Measurements from ENCODE around the gene PLA2G4E. TPM values are rescaled to one million over a fixed set of nuclear protein-coding genes. Genes with fewer than 3 reads are reported as not detected.

PLA2G4E gene
- total RNA-seq, 1 experiment from 2014 or later = not detected

DNA sequence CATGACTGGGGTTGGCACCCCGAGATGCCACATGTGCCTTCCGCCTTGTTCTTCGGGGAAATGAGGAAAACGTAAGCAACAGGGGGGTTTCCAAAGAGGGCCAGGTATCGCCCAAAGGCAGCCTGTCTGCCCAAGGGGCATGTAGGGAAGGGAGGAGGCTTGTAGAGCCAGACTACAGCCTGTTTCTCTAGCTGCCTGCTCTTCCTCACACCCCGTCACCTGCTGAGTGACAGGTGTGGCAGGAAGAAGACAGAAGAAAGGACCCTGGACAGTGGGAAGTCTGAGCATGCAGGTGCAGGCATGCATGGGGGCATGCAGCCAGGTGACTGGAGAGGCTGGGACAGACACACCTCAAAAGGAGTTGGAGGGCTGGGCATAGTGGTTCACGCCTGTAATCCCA is 9.8 kb downstream of the PLA2G4E start:
- Histone ChIP-seq H3K36me3 (ENCODE audit: control insufficient read depth, insufficient read depth, low read length) (no peaks in the 10 kb centered on the region), H3K27me3 (ENCODE audit: control insufficient read depth, insufficient read depth, low read length) (peaks cover 3% of the 10 kb centered on the region; the same call in 1 of the 2 replicates), H3K9me3 (ENCODE audit: control insufficient read depth, insufficient read depth, low read depth, low read length) (no peaks in the 10 kb centered on the region), H3K4me3 (ENCODE audit: low read depth in 2 of 2, low read length in 2 of 2) (no peak overlapping the region), H3K4me1 (ENCODE audit: control insufficient read depth, insufficient read depth, low read length) (no peaks in the 10 kb centered on the region), H3K27ac (ENCODE audit: low read length) (no peak overlapping the region)
- CTCF ChIA-PET = no interaction called here
- in situ Hi-C loops (cut with HindIII; ENCODE audit: low pct_unique_long_range_greater_than_20kb, low sequenced_read_pairs) (no loop called here), intact Hi-C loops (cut with micrococcal nuclease; ENCODE audit: unreplicated experiment) (no loop called here)
- DNase-seq (ENCODE audit: low read depth, low spot score) (no peak), ATAC-seq (no peak)
- no TSS peak for BruUV-seq (replicated peaks)
- TF ChIP-seq, protein P1, sequence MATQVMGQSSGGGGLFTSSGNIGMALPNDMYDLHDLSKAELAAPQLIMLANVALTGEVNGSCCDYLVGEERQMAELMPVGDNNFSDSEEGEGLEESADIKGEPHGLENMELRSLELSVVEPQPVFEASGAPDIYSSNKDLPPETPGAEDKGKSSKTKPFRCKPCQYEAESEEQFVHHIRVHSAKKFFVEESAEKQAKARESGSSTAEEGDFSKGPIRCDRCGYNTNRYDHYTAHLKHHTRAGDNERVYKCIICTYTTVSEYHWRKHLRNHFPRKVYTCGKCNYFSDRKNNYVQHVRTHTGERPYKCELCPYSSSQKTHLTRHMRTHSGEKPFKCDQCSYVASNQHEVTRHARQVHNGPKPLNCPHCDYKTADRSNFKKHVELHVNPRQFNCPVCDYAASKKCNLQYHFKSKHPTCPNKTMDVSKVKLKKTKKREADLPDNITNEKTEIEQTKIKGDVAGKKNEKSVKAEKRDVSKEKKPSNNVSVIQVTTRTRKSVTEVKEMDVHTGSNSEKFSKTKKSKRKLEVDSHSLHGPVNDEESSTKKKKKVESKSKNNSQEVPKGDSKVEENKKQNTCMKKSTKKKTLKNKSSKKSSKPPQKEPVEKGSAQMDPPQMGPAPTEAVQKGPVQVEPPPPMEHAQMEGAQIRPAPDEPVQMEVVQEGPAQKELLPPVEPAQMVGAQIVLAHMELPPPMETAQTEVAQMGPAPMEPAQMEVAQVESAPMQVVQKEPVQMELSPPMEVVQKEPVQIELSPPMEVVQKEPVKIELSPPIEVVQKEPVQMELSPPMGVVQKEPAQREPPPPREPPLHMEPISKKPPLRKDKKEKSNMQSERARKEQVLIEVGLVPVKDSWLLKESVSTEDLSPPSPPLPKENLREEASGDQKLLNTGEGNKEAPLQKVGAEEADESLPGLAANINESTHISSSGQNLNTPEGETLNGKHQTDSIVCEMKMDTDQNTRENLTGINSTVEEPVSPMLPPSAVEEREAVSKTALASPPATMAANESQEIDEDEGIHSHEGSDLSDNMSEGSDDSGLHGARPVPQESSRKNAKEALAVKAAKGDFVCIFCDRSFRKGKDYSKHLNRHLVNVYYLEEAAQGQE (IDR thresholded peaks at IDR 0.05; ENCODE audit: insufficient read depth in 1 of 2, low read depth in 2 of 2, low read length in 1 of 2) = no peak
- TF ChIP-seq SIN3A (IDR thresholded peaks at IDR 0.05; ENCODE audit: borderline replicate concordance, insufficient read depth, low read depth, low read length) (no peak), POLR2AphosphoS5 (IDR thresholded peaks at IDR 0.05; ENCODE audit: low read depth, low read length) (no peak), TCF7L2 (IDR thresholded peaks at IDR 0.05; ENCODE audit: low read depth, low read length) (no peak)
- TF ChIP-seq, protein P2, sequence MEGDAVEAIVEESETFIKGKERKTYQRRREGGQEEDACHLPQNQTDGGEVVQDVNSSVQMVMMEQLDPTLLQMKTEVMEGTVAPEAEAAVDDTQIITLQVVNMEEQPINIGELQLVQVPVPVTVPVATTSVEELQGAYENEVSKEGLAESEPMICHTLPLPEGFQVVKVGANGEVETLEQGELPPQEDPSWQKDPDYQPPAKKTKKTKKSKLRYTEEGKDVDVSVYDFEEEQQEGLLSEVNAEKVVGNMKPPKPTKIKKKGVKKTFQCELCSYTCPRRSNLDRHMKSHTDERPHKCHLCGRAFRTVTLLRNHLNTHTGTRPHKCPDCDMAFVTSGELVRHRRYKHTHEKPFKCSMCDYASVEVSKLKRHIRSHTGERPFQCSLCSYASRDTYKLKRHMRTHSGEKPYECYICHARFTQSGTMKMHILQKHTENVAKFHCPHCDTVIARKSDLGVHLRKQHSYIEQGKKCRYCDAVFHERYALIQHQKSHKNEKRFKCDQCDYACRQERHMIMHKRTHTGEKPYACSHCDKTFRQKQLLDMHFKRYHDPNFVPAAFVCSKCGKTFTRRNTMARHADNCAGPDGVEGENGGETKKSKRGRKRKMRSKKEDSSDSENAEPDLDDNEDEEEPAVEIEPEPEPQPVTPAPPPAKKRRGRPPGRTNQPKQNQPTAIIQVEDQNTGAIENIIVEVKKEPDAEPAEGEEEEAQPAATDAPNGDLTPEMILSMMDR (IDR thresholded peaks at IDR 0.05) = no peak
- POLR2A ChIA-PET = no interaction called here

- Histone ChIP-seq H3K9me3 (ENCODE audit: control insufficient read depth, insufficient read depth, low read depth, low read length) (no peaks in the 10 kb centered on the region), H3K4me3 (ENCODE audit: low read depth in 2 of 2, low read length in 2 of 2) (no peak overlapping the region), H3K27me3 (ENCODE audit: control insufficient read depth, insufficient read depth, low read length) (peaks cover 3% of the 10 kb centered on the region; the same call in 1 of the 2 replicates), H3K27ac (ENCODE audit: low read length) (no peak overlapping the region), H3K4me1 (ENCODE audit: control insufficient read depth, insufficient read depth, low read length) (no peaks in the 10 kb centered on the region), H3K36me3 (ENCODE audit: control insufficient read depth, insufficient read depth, low read length) (no peaks in the 10 kb centered on the region)
- in situ Hi-C loops (cut with HindIII; ENCODE audit: low pct_unique_long_range_greater_than_20kb, low sequenced_read_pairs) (no loop called here), intact Hi-C loops (cut with micrococcal nuclease; ENCODE audit: unreplicated experiment) (no loop called here)
- no TSS peak for BruUV-seq (replicated peaks)
- POLR2A ChIA-PET = no interaction called here
- TF ChIP-seq POLR2AphosphoS5 (IDR thresholded peaks at IDR 0.05; ENCODE audit: low read depth, low read length) (no peak), SIN3A (IDR thresholded peaks at IDR 0.05; ENCODE audit: borderline replicate concordance, insufficient read depth, low read depth, low read length) (no peak), TCF7L2 (IDR thresholded peaks at IDR 0.05; ENCODE audit: low read depth, low read length) (no peak)
- TF ChIP-seq, protein P1 (IDR thresholded peaks at IDR 0.05; ENCODE audit: insufficient read depth in 1 of 2, low read depth in 2 of 2, low read length in 1 of 2) = no peak
- TF ChIP-seq, protein P2 (IDR thresholded peaks at IDR 0.05) = no peak
- ATAC-seq = peak; percentile 40; the same call in 1 of the 2 replicates
- CTCF ChIA-PET = no interaction called here
- no peak for DNase-seq (ENCODE audit: low read depth, low spot score)
Measured at GRCh38 chr15:42010434-42010833, 10.4 kb downstream of the PLA2G4E start.
